Measurements from ENCODE around the gene MCU. TPM values are rescaled to one million over a fixed set of nuclear protein-coding genes. Genes with fewer than 3 reads are reported as not detected.
A peak's percentile ranks its signal among the peaks of the same experiment; 100 is the strongest.
"Not testable (repeated sequence)": the region's sequence is repeated elsewhere in the genome, so short reads cannot be mapped to it uniquely, and the experiment has no call there.

Gene MCU
- total and polyA plus RNA-seq, 5 experiments from 2014 or later, result 4.1 to 10.6 (median 9.0) TPM

DNA sequence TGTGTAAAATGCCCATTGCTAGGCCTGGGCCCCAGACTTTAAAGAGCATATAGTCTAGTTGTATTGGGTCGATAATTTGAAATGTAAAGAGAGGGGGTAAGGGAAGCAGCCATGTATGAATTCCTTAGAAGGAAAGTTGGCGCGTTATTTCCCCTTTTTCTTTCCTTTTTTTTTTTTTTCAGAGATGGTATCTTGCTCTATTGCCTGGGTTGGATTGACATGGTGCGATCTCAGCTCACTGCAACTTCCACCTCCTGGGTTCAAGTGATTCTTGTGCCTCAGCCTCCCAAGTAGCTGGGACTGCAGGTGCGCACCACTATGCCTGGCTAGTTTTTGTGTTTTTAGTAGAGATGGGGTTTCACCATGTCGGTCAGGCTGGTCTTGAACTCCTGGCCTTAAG lies 45.4 kb downstream of the MCU start:
- H3K36me3 Mint-ChIP-seq, DNase-seq, H3K27me3 Mint-ChIP-seq, H3K27ac Mint-ChIP-seq, POLR2A ChIA-PET, ATAC-seq, H3K4me3 Mint-ChIP-seq, H3K9me3 Mint-ChIP-seq: not testable (repeated sequence)
- peaks cover 0 to 11% (median 3%) of the 10 kb centered on the region in 4 donors for H3K4me1 Mint-ChIP-seq

DNA sequence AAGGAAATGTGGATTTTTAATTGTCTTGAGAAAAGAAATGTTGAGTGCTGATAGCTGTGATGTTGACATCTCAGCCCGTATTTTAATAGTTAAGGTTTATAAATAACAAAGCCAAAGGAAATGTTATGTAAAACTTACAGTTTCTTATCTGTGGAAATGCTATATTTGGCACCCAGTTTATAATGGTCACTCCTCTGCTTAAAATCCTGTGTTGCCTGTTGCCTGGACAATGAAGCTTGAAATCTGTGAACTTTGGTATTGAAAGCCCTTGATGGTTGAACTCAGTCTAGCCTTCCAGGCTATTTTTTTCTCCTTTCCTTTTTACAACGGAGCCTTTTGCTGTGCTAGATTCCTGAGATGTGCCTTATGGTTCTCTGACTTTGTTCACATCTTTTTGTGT lies 46.5 kb downstream of the MCU start:
- H3K36me3 Mint-ChIP-seq, result peaks cover 0 to 4% (median 0%) of the 10 kb centered on the region in 3 donors
- H3K27me3 Mint-ChIP-seq, result no peaks in the 10 kb centered on the region
- POLR2A ChIA-PET, result no interaction called here
- DNase-seq, result no peak
- no peak for ATAC-seq
- no peak overlapping the region for H3K27ac Mint-ChIP-seq
- no peak overlapping the region for H3K4me3 Mint-ChIP-seq
- no peaks in the 10 kb centered on the region for H3K9me3 Mint-ChIP-seq
- peaks cover 0 to 11% (median 5%) of the 10 kb centered on the region in 4 donors for H3K4me1 Mint-ChIP-seq

DNA sequence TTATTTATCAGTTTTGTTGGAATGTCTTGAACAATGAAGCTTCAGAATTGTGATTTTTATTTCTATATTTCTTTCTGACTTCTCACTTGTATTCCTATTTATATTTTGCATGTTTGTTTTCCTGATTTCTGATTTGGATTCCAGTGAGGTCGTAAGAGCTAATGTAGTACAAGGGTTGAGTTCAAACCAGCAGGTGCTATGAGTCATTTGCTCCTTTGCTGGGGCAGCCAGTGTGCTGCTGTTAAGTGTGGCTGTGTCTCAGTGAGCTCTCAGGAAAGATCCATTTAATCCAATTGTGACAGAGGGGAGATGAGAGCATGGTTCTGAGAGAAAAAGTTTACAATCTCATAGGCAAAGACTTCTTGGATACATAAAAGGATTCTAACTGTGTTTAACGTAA lies 48.6 kb downstream of the MCU start:
- Mint-ChIP-seq H3K4me3 (no peak overlapping the region), H3K27ac (no peak overlapping the region), H3K9me3 (no peaks in the 10 kb centered on the region), H3K4me1 (peaks cover 0 to 10% (median 4%) of the 10 kb centered on the region in 4 donors), H3K27me3 (no peaks in the 10 kb centered on the region), H3K36me3 (peaks cover 0 to 4% (median 0%) of the 10 kb centered on the region in 3 donors)
- POLR2A ChIA-PET, result interaction anchor here (0.6 kb wide), 1 partner anchor 1055 kb away, joined by 3 read pairs; no protein-coding TSS in a partner anchor
- no peak for DNase-seq
- no peak for ATAC-seq

DNA sequence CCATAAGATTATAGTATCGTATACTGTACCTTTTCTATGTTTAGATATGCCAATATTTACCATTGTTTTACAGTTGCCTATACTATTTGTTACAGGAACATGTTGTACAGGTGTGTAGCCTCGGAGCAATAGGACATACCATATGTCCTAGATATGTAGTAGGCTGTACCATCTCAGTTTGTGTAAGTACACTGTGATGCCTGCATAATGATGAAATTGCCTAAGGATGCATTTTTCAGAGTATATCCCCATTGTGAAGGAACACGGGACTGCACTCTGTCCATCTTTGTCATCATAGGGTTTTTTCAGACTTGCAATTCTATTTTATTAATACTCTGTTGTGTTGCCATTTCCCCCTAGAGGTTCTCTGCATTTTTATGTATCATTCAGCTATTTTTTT lies 50.1 kb downstream of the MCU start:
- no peak for DNase-seq
- Mint-ChIP-seq H3K9me3 (no peaks in the 10 kb centered on the region), H3K4me3 (no peak overlapping the region), H3K27ac (no peak overlapping the region), H3K36me3 (peaks cover 0 to 4% (median 0%) of the 10 kb centered on the region in 3 donors), H3K27me3 (no peaks in the 10 kb centered on the region), H3K4me1 (peaks cover 0 to 6% (median 2%) of the 10 kb centered on the region in 4 donors)
- no peak for ATAC-seq
- POLR2A ChIA-PET, result no interaction called here

DNA sequence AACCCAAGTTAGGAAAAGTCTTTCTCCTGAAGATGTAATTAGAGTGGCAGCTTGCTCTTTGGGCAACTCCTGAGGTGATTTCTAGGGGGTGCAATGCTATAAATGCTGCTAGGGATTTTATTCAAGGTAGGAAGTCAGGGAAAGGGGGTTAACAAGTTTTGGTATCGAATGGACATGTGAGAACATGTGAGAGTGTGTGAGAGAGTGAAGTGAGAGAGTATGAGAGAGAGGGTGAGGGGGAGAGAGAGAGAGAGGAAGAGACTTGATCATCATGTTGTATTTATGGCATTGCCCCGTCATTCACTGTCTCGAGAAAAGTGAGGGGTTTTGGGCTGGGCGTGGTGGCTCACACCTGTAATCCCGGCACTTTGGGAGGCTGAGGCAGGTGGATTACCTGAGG lies 50.9 kb downstream of the MCU start:
- no peak overlapping the region for H3K27ac Mint-ChIP-seq
- ATAC-seq (no peak), DNase-seq (no peak)
- H3K27me3 Mint-ChIP-seq, result no peaks in the 10 kb centered on the region
- peaks cover 0 to 2% (median 0%) of the 10 kb centered on the region in 3 donors for H3K36me3 Mint-ChIP-seq
- no peaks in the 10 kb centered on the region for H3K9me3 Mint-ChIP-seq
- no peak overlapping the region for H3K4me3 Mint-ChIP-seq
- peaks cover 0 to 6% (median 2%) of the 10 kb centered on the region in 4 donors for H3K4me1 Mint-ChIP-seq
- POLR2A ChIA-PET, result no interaction called here

DNA sequence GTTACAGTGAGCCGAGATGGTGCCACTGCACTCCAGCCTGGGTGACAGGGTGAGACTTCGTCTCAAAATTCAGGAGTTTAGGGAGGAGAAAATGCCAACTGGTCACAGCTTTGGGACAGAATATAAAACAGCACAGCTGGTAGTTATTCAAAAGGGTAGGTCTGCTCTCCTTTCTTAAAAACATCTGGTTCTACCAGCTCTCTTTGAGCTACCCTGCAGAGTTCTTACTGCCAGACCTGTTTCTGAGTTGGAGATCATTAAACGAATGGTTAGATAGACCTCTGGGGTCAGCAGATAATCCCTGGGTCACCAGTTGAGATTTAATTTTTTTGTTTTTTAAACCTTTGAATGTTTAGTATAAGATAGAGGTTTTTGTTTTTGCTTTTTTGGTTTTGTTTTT lies 52.6 kb downstream of the MCU start:
- H3K4me3 Mint-ChIP-seq, result no peak overlapping the region
- H3K4me1 Mint-ChIP-seq, result peaks cover 0 to 7% (median 0%) of the 10 kb centered on the region in 4 donors
- DNase-seq (no peak), ATAC-seq (no peak)
- POLR2A ChIA-PET, result no interaction called here
- H3K27me3 Mint-ChIP-seq, result no peaks in the 10 kb centered on the region
- H3K27ac Mint-ChIP-seq, result peak overlapping the region in 1 of 10 donors; percentile 37
- no peaks in the 10 kb centered on the region for H3K9me3 Mint-ChIP-seq
- peaks cover 0 to 4% (median 2%) of the 10 kb centered on the region in 3 donors for H3K36me3 Mint-ChIP-seq

DNA sequence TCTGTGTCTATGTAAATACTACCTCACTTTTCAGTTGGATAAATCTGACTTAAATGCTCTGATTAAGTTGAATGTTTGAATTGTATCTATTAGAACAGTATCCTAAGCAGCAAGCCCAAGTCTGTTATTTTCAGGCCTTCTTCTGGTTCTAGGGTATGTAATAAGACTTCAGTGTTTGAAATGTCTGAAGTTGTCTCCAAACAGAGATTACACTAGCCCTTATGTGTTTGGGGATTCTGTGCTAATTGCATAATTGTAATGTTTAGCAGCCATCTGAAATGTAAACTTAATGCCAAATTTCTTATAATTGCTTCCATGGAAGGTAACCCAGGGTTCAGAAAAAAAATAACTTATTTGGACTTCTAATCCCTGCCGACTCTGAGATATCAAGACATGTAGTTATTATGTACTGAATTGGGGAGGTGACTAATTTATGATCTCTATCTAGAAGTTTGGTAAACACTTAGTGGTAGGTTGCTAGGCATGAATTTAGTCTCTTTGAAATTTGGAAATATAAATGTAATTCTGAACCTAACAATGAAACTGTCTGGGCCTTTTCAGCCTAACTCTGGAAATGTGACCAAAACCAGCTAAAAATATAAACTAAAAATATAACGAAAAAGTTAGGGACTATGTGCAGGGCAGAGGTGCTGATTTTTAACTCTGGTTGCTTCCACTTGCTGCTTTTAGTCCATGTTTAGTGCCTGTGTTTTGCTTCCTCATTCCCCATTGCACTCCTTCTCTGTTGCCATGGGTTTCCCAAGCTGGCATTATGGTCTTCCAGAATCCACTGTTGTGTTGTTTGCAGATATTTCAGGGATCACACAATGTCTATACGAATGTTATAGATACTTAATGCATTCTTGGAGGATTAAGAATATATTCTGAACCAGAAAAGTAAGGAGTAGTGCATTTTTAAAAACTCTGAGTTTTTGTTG lies 54.8 kb downstream of the MCU start:
- Mint-ChIP-seq H3K27me3 (no peaks in the 10 kb centered on the region), H3K4me1 (peaks cover 0 to 5% (median under 1%) of the 10 kb centered on the region in 4 donors), H3K9me3 (no peaks in the 10 kb centered on the region), H3K27ac (no peak overlapping the region), H3K4me3 (no peak overlapping the region), H3K36me3 (peaks cover 0 to 4% (median 2%) of the 10 kb centered on the region in 3 donors)
- POLR2A ChIA-PET, result no interaction called here
- no peak for ATAC-seq
- DNase-seq, result no peak

DNA sequence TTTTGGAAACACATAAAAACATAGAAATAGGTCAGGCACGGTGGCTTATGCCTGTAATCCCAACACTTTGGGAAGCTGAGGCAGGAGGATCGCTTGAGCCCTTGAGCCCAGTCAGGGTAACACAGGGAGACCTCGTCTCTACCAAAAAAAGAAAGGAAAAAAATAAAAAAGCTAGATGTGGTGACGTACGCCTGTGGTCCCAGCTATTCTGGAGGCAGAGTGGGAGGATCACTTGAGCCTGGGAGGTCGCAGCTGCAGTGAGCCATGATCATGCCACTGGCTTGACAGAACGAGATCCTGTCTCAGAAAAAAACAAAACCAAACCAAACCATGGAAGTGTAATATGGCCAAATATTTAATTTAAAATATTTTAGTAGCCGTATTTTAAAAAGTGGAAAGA lies 55.6 kb downstream of the MCU start:
- no peak for ATAC-seq
- Mint-ChIP-seq H3K27ac (no peak overlapping the region), H3K36me3 (peaks cover 0 to 4% (median 2%) of the 10 kb centered on the region in 3 donors), H3K4me3 (no peak overlapping the region), H3K27me3 (no peaks in the 10 kb centered on the region), H3K9me3 (no peaks in the 10 kb centered on the region), H3K4me1 (peaks cover 0 to 5% (median 1%) of the 10 kb centered on the region in 4 donors)
- no peak for DNase-seq
- POLR2A ChIA-PET, result no interaction called here

DNA sequence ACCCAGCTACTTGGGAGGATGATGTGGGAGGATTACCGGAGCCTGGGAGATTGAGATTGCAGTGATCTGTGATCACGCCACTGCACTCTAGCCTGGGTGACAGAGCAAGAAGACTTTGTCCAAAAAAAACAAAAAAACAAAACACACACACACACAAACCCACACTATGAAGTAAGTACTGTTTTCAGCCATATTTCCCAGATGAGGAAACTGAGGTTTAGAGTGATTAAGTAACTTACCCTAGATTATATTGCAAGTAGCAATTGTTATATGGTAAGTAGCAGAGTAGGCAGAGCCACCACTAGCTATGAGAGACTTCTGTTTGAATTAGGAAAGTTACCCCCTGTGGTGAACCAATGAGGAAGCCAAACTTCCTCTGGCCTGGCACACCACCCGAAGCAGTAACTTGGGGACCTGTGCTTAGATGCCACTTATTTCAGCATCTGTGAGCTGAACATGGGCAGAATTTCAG lies 61.9 kb downstream of the MCU start:
- H3K4me1 Mint-ChIP-seq, result peaks cover 0 to 15% (median 12%) of the 10 kb centered on the region in 4 donors
- H3K4me3 Mint-ChIP-seq, result no peak overlapping the region
- no peak overlapping the region for H3K27ac Mint-ChIP-seq
- H3K36me3 Mint-ChIP-seq, result peaks cover 0 to 4% (median under 1%) of the 10 kb centered on the region in 3 donors
- DNase-seq (no peak), ATAC-seq (no peak)
- no peaks in the 10 kb centered on the region for H3K9me3 Mint-ChIP-seq
- POLR2A ChIA-PET, result no interaction called here
- H3K27me3 Mint-ChIP-seq, result no peaks in the 10 kb centered on the region

DNA sequence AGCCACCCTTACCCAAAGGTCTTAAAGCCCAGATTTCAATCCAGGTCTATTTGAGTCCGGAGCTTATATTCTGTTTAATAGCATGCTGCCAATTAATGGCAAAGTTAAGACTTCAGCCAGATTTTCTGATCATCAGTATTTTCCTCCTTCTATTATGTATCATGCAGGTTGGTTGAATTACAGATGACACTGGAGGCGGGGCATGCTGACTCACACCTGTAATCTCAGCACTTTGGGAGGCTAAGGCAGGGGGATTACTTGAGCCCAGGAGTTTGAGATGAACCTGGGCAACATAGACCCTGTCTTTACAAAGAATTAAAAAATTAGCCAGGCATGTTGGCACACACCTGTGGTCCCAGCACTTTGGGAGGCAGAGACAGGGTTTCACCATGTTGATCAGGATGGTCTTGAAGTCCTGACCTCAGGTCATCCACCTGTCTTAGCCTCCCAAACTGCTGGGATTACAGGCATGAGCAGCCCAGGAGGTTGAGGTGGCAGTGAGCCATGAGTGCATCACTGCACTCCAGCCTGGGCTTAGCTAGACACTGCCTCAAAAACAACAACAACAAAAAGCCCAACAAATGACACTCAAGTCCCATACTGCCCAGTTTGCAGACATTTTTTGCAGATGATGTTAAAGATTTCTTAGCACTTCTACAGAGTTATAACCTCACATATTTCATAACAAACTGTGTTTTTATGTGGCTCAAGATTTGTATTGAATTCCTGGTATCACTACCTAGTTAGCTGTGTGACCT lies 62.5 kb downstream of the MCU start:
- POLR2A ChIA-PET, result interaction anchor here (0.6 kb wide), 1 partner anchor 132 kb away, joined by 4 read pairs; no protein-coding TSS in a partner anchor
- Mint-ChIP-seq H3K36me3 (peaks cover 0 to 6% (median 2%) of the 10 kb centered on the region in 3 donors), H3K4me3 (no peak overlapping the region), H3K27me3 (no peaks in the 10 kb centered on the region), H3K9me3 (no peaks in the 10 kb centered on the region), H3K27ac (no peak overlapping the region), H3K4me1 (peaks cover 2 to 15% (median 14%) of the 10 kb centered on the region in 4 donors)
- ATAC-seq (no peak), DNase-seq (no peak)

DNA sequence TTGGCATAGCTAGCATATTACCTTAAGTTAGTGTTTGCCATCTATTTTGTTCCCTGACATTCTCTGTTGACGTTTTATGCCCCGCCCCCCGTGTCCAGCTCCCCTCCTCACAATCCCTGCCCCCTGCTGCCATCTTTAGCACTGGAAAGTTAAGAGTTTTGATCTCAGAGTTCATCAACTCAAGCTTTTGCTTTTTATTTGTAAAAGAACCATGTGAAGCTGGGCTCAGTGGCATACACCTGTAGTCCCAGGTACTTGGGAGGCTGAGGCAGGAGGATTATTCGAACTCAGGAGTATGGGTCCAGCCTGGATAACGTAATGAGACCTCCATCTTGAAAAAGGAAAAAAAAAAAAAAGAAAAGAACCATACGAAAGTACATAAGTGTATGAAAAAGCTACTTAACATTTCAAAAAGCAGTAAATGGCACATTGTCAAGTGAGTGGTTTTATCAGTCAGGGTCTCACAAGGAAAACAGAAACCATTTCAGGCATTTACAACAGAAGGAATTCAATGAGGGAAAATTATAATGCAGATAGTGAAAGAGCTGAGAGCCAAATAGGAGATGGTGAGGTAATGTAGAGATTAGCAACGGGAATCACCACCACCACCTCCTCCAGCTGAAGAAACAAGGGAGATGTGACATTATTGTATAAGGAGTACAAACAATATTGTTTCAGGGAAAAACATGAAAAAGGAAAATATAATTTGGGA lies 64.9 kb downstream of the MCU start:
- H3K4me1 Mint-ChIP-seq, result peaks cover 2 to 15% (median 13%) of the 10 kb centered on the region in 4 donors
- no peak overlapping the region for H3K4me3 Mint-ChIP-seq
- DNase-seq, result no peak
- H3K36me3 Mint-ChIP-seq, result peaks cover 0 to 6% (median 5%) of the 10 kb centered on the region in 3 donors
- no peak for ATAC-seq
- H3K9me3 Mint-ChIP-seq, result no peaks in the 10 kb centered on the region
- POLR2A ChIA-PET, result interaction anchor here (0.6 kb wide), 1 partner anchor 22 kb away, joined by 3 read pairs; no protein-coding TSS in a partner anchor
- H3K27ac Mint-ChIP-seq, result no peak overlapping the region
- no peaks in the 10 kb centered on the region for H3K27me3 Mint-ChIP-seq

DNA sequence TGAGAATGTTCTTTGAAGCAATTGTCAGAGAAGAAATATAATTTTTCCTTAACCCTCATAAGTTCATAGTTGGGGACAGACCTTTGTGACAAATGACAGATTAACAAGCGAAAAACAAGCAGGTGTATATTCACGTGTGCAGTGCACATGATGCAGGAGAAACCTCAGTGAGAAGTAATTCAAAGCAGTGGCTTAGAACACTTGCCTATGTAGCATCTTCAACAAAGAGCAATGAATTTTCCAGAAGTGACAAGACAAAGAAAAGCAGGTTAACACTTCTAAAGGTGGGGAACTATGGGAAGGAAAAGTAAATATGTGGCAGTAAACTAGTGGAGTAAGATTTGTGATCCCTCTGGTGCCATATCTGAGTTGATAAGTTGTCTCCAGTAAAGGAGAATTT lies 65.8 kb downstream of the MCU start:
- no peak overlapping the region for H3K4me3 Mint-ChIP-seq
- H3K36me3 Mint-ChIP-seq, result peaks cover 0 to 6% (median 5%) of the 10 kb centered on the region in 3 donors
- no peak for DNase-seq
- ATAC-seq, result no peak
- H3K4me1 Mint-ChIP-seq, result peaks cover 2 to 15% (median 12%) of the 10 kb centered on the region in 4 donors
- H3K27me3 Mint-ChIP-seq, result no peaks in the 10 kb centered on the region
- no peak overlapping the region for H3K27ac Mint-ChIP-seq
- POLR2A ChIA-PET, result no interaction called here
- no peaks in the 10 kb centered on the region for H3K9me3 Mint-ChIP-seq

All from naive thymus-derived CD8-positive, alpha-beta T cell (primary cell).